ENCODE results near the gene SCARB1.
A peak's percentile ranks its signal among the peaks of the same experiment; 100 is the strongest.

The SCARB1 gene

GRCh38 chr12:124763594-124763979 lies 100.1 kb downstream of the SCARB1 start:
- no peak overlapping the region for H3K4me3 Mint-ChIP-seq
- peaks cover 21% of the 10 kb centered on the region for H3K9me3 Mint-ChIP-seq
- peaks cover 10% of the 10 kb centered on the region for H3K27me3 Mint-ChIP-seq (ENCODE audit: low read depth)
- H3K36me3 Mint-ChIP-seq (ENCODE audit: low read depth) = no peaks in the 10 kb centered on the region
- no peak overlapping the region for H3K27ac Mint-ChIP-seq
- H3K4me1 Mint-ChIP-seq (ENCODE audit: low read depth) = peaks cover 7% of the 10 kb centered on the region
- no peak for DNase-seq (ENCODE audit: low spot score)

- peaks cover 21% of the 10 kb centered on the region for H3K9me3 Mint-ChIP-seq
- peaks cover 8% of the 10 kb centered on the region for H3K27me3 Mint-ChIP-seq (ENCODE audit: low read depth)
- DNase-seq (ENCODE audit: low spot score) = peak; percentile 34
- no peak overlapping the region for H3K4me3 Mint-ChIP-seq
- no peak overlapping the region for H3K27ac Mint-ChIP-seq
- peaks cover 7% of the 10 kb centered on the region for H3K4me1 Mint-ChIP-seq (ENCODE audit: low read depth)
- no peaks in the 10 kb centered on the region for H3K36me3 Mint-ChIP-seq (ENCODE audit: low read depth)
Observed at GRCh38 chr12:124762791-124763593, 100.7 kb downstream of the SCARB1 start.

- Mint-ChIP-seq H3K9me3 (peaks cover 26% of the 10 kb centered on the region), H3K4me1 (ENCODE audit: low read depth) (peaks cover 6% of the 10 kb centered on the region), H3K27me3 (ENCODE audit: low read depth) (peaks cover 8% of the 10 kb centered on the region), H3K27ac (no peak overlapping the region), H3K36me3 (ENCODE audit: low read depth) (no peaks in the 10 kb centered on the region), H3K4me3 (no peak overlapping the region)
- DNase-seq (ENCODE audit: low spot score) = no peak
Observed at GRCh38 chr12:124762384-124762783, 101.3 kb downstream of the SCARB1 start.

- Mint-ChIP-seq H3K4me3 (no peak overlapping the region), H3K9me3 (peaks cover 30% of the 10 kb centered on the region), H3K36me3 (ENCODE audit: low read depth) (no peaks in the 10 kb centered on the region), H3K27ac (no peak overlapping the region), H3K4me1 (ENCODE audit: low read depth) (peaks cover 1% of the 10 kb centered on the region), H3K27me3 (ENCODE audit: low read depth) (peaks cover 10% of the 10 kb centered on the region)
- DNase-seq (ENCODE audit: low spot score) = peak; percentile 43
Observed at GRCh38 chr12:124761871-124762270, 101.8 kb downstream of the SCARB1 start.

GRCh38 chr12:124761056-124761455 lies 102.6 kb downstream of the SCARB1 start:
- Mint-ChIP-seq H3K27ac (no peak overlapping the region), H3K4me3 (no peak overlapping the region)

GRCh38 chr12:124760560-124760959 lies 103.1 kb downstream of the SCARB1 start:
- Mint-ChIP-seq H3K4me3 (no peak overlapping the region), H3K27me3 (ENCODE audit: low read depth) (peaks cover 10% of the 10 kb centered on the region), H3K36me3 (ENCODE audit: low read depth) (no peaks in the 10 kb centered on the region), H3K9me3 (peaks cover 35% of the 10 kb centered on the region), H3K4me1 (ENCODE audit: low read depth) (no peaks in the 10 kb centered on the region), H3K27ac (no peak overlapping the region)
- DNase-seq (ENCODE audit: low spot score) = no peak

More at GRCh38 chr12:124761056-124761455, 102.6 kb downstream of the SCARB1 start:
- no peak for DNase-seq (ENCODE audit: low spot score)
- H3K4me1 Mint-ChIP-seq (ENCODE audit: low read depth) = no peaks in the 10 kb centered on the region
- peaks cover 37% of the 10 kb centered on the region for H3K9me3 Mint-ChIP-seq
- H3K36me3 Mint-ChIP-seq (ENCODE audit: low read depth) = no peaks in the 10 kb centered on the region
- H3K27me3 Mint-ChIP-seq (ENCODE audit: low read depth) = peaks cover 10% of the 10 kb centered on the region

- no peaks in the 10 kb centered on the region for H3K36me3 Mint-ChIP-seq (ENCODE audit: low read depth)
- no peak overlapping the region for H3K27ac Mint-ChIP-seq
- H3K27me3 Mint-ChIP-seq (ENCODE audit: low read depth) = peaks cover 10% of the 10 kb centered on the region
- no peak for DNase-seq (ENCODE audit: low spot score)
- H3K9me3 Mint-ChIP-seq = peaks cover 30% of the 10 kb centered on the region
- H3K4me3 Mint-ChIP-seq = no peak overlapping the region
- peaks cover 6% of the 10 kb centered on the region for H3K4me1 Mint-ChIP-seq (ENCODE audit: low read depth)
Observed at GRCh38 chr12:124759841-124760503, 103.7 kb downstream of the SCARB1 start.

GRCh38 chr12:124758266-124759220 lies 105.1 kb downstream of the SCARB1 start:
- Mint-ChIP-seq H3K9me3 (peaks cover 24% of the 10 kb centered on the region), H3K27ac (no peak overlapping the region), H3K4me1 (ENCODE audit: low read depth) (peaks cover 6% of the 10 kb centered on the region), H3K4me3 (no peak overlapping the region), H3K36me3 (ENCODE audit: low read depth) (no peaks in the 10 kb centered on the region), H3K27me3 (ENCODE audit: low read depth) (peaks cover 10% of the 10 kb centered on the region)
- no peak for DNase-seq (ENCODE audit: low spot score)

- H3K4me3 Mint-ChIP-seq = no peak overlapping the region
- H3K27ac Mint-ChIP-seq = no peak overlapping the region
- H3K27me3 Mint-ChIP-seq (ENCODE audit: low read depth) = peaks cover 12% of the 10 kb centered on the region
- H3K4me1 Mint-ChIP-seq (ENCODE audit: low read depth) = peaks cover 6% of the 10 kb centered on the region
- peaks cover 27% of the 10 kb centered on the region for H3K9me3 Mint-ChIP-seq
- H3K36me3 Mint-ChIP-seq (ENCODE audit: low read depth) = no peaks in the 10 kb centered on the region
- no peak for DNase-seq (ENCODE audit: low spot score)
Observed at GRCh38 chr12:124757329-124757728, 106.3 kb downstream of the SCARB1 start.

- H3K27me3 Mint-ChIP-seq (ENCODE audit: low read depth) = peaks cover 10% of the 10 kb centered on the region
Observed at GRCh38 chr12:124756760-124757159, 106.9 kb downstream of the SCARB1 start.

GRCh38 chr12:124756166-124756565 lies 107.5 kb downstream of the SCARB1 start:
- no peak overlapping the region for H3K27ac Mint-ChIP-seq
- peaks cover 26% of the 10 kb centered on the region for H3K9me3 Mint-ChIP-seq
- peaks cover 13% of the 10 kb centered on the region for H3K27me3 Mint-ChIP-seq (ENCODE audit: low read depth)
- H3K4me3 Mint-ChIP-seq = no peak overlapping the region
- peaks cover 6% of the 10 kb centered on the region for H3K4me1 Mint-ChIP-seq (ENCODE audit: low read depth)
- no peak for DNase-seq (ENCODE audit: low spot score)
- H3K36me3 Mint-ChIP-seq (ENCODE audit: low read depth) = no peaks in the 10 kb centered on the region

More at GRCh38 chr12:124756760-124757159, 106.9 kb downstream of the SCARB1 start:
- no peak overlapping the region for H3K4me3 Mint-ChIP-seq
- no peaks in the 10 kb centered on the region for H3K36me3 Mint-ChIP-seq (ENCODE audit: low read depth)
- no peak overlapping the region for H3K27ac Mint-ChIP-seq
- peaks cover 26% of the 10 kb centered on the region for H3K9me3 Mint-ChIP-seq
- DNase-seq (ENCODE audit: low spot score) = no peak
- H3K4me1 Mint-ChIP-seq (ENCODE audit: low read depth) = peaks cover 6% of the 10 kb centered on the region

GRCh38 chr12:124755801-124756148 lies 107.9 kb downstream of the SCARB1 start:
- Mint-ChIP-seq H3K36me3 (ENCODE audit: low read depth) (no peaks in the 10 kb centered on the region), H3K9me3 (peaks cover 26% of the 10 kb centered on the region), H3K27ac (no peak overlapping the region), H3K4me1 (ENCODE audit: low read depth) (peaks cover 6% of the 10 kb centered on the region), H3K4me3 (no peak overlapping the region), H3K27me3 (ENCODE audit: low read depth) (peaks cover 14% of the 10 kb centered on the region)
- DNase-seq (ENCODE audit: low spot score) = no peak

GRCh38 chr12:124754949-124755800 lies 108.5 kb downstream of the SCARB1 start:
- H3K4me1 Mint-ChIP-seq (ENCODE audit: low read depth) = peaks cover 6% of the 10 kb centered on the region
- no peak for DNase-seq (ENCODE audit: low spot score)
- no peaks in the 10 kb centered on the region for H3K36me3 Mint-ChIP-seq (ENCODE audit: low read depth)
- H3K4me3 Mint-ChIP-seq = no peak overlapping the region
- H3K9me3 Mint-ChIP-seq = peaks cover 26% of the 10 kb centered on the region
- peaks cover 12% of the 10 kb centered on the region for H3K27me3 Mint-ChIP-seq (ENCODE audit: low read depth)
- no peak overlapping the region for H3K27ac Mint-ChIP-seq
